ENCODE measurements around the gene CLIC5.

- TF ChIP-seq EZH2 (IDR thresholded peaks at IDR 0.05; ENCODE audit: borderline replicate concordance, low read length) = no peak
- TF ChIP-seq, protein P1, sequence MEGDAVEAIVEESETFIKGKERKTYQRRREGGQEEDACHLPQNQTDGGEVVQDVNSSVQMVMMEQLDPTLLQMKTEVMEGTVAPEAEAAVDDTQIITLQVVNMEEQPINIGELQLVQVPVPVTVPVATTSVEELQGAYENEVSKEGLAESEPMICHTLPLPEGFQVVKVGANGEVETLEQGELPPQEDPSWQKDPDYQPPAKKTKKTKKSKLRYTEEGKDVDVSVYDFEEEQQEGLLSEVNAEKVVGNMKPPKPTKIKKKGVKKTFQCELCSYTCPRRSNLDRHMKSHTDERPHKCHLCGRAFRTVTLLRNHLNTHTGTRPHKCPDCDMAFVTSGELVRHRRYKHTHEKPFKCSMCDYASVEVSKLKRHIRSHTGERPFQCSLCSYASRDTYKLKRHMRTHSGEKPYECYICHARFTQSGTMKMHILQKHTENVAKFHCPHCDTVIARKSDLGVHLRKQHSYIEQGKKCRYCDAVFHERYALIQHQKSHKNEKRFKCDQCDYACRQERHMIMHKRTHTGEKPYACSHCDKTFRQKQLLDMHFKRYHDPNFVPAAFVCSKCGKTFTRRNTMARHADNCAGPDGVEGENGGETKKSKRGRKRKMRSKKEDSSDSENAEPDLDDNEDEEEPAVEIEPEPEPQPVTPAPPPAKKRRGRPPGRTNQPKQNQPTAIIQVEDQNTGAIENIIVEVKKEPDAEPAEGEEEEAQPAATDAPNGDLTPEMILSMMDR (conservative IDR thresholded peaks at IDR 0.05 in 1 of 2, IDR thresholded peaks at IDR 0.05 in 1 of 2; ENCODE audit: extremely low read depth in 1 of 2, insufficient read depth in 1 of 2, low read depth in 1 of 2, low read length in 2 of 2) = no peak
Observed at GRCh38 chr6:45899683-45899946, 116.0 kb downstream of the CLIC5 start.
